ENCODE results near the gene VMP1. TPM values are rescaled to one million over a fixed set of nuclear protein-coding genes. Genes with fewer than 3 reads are reported as not detected.

VMP1 gene
- total RNA-seq, 2 experiments from 2014 or later, result 29.2 to 38.0 TPM

- H3K4me1 ChIP-seq (ENCODE audit: insufficient read depth, low read length, poor library complexity, severe bottlenecking), result no peaks in the 10 kb centered on the region
- H3K4me2 ChIP-seq (ENCODE audit: low read length), result no peak overlapping the region
- DNase-seq (ENCODE audit: low spot score), result no peak
- CTCF ChIA-PET (ENCODE audit: unreplicated experiment), result no interaction called here
- H4K20me1 ChIP-seq (ENCODE audit: insufficient read depth, low read length), result no peaks in the 10 kb centered on the region
- no peak overlapping the region for H2AFZ ChIP-seq (ENCODE audit: low read length)
- no peaks in the 10 kb centered on the region for H3K79me2 ChIP-seq (ENCODE audit: insufficient read depth, low read depth, low read length)
- no peak overlapping the region for H3K4me3 ChIP-seq (ENCODE audit: low read depth, low read length, poor library complexity, severe bottlenecking)
- intact Hi-C loops (cut with micrococcal nuclease; ENCODE audit: unreplicated experiment), result no loop called here
- no peaks in the 10 kb centered on the region for H3K9me2 ChIP-seq (ENCODE audit: insufficient read depth, low read length)
- TF ChIP-seq, protein P1, sequence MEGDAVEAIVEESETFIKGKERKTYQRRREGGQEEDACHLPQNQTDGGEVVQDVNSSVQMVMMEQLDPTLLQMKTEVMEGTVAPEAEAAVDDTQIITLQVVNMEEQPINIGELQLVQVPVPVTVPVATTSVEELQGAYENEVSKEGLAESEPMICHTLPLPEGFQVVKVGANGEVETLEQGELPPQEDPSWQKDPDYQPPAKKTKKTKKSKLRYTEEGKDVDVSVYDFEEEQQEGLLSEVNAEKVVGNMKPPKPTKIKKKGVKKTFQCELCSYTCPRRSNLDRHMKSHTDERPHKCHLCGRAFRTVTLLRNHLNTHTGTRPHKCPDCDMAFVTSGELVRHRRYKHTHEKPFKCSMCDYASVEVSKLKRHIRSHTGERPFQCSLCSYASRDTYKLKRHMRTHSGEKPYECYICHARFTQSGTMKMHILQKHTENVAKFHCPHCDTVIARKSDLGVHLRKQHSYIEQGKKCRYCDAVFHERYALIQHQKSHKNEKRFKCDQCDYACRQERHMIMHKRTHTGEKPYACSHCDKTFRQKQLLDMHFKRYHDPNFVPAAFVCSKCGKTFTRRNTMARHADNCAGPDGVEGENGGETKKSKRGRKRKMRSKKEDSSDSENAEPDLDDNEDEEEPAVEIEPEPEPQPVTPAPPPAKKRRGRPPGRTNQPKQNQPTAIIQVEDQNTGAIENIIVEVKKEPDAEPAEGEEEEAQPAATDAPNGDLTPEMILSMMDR (conservative IDR thresholded peaks at IDR 0.05; ENCODE audit: low read length), result no peak
- TF ChIP-seq EZH2phosphoT487 (IDR thresholded peaks at IDR 0.05; ENCODE audit: borderline replicate concordance, low read depth, low read length), result no peak
- H3K36me3 ChIP-seq (ENCODE audit: insufficient read depth, low read length), result peaks cover 36% of the 10 kb centered on the region
- POLR2A ChIA-PET, result interaction anchor here (0.9 kb wide), 1 partner anchor 12 kb away, joined by 3 read pairs; no protein-coding TSS in a partner anchor
- H3K9me3 ChIP-seq (ENCODE audit: low read length), result no peaks in the 10 kb centered on the region
- no TSS peak for BruUV-seq (replicated peaks)
- no peak overlapping the region for H3K27ac ChIP-seq (ENCODE audit: low read depth, low read length, poor library complexity, severe bottlenecking)
Measured at GRCh38 chr17:59815965-59816364, 108.5 kb downstream of the VMP1 start.

DNA sequence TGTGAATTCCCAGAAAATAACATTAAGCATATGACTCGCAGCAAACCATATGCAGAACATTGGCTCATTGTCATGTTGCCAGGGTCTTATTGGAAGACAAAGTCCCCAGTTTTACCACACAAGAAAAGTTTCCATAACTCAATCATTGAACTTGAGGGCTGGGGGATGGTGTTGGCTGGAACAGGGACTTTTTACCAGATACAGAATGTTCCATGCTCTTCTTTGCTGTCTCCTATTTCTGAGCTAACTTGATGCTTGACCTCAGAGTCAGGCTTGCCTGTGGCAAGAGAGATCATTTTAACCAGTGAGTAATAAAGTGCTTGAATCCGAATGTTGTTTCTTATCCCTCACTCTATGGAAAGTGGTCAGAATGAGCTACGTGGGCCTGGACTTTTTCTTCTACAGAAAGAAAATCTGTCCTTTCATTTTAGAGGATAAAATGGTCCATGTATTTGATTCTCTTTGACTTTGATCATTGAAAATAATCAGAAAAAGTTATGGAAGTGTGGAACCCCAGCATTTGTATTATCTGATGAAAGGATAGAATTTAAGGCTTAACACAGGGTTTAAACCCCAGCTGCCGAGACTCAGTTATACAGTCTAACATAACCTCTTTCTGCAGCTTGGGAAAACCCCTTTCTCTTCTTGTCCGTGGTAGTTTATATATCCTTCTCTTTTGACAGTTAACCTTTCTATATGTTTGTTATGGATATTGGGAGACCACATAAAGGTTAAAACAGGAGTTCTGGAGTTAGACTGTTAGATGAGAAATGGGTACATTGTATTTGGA is 118.3 kb downstream of the VMP1 start:
- peak overlapping the region; percentile 48 for H3K4me2 ChIP-seq (ENCODE audit: low read length)

More for the DNA sequence above, 118.3 kb downstream of the VMP1 start:
- Histone ChIP-seq H3K36me3 (ENCODE audit: insufficient read depth, low read length) (no peaks in the 10 kb centered on the region), H3K4me1 (ENCODE audit: insufficient read depth, low read length, poor library complexity, severe bottlenecking) (peaks cover 54% of the 10 kb centered on the region), H3K9me3 (ENCODE audit: low read length) (no peaks in the 10 kb centered on the region), H3K79me2 (ENCODE audit: insufficient read depth, low read depth, low read length) (peaks cover 7% of the 10 kb centered on the region; the same call in 1 of the 2 replicates), H3K9me2 (ENCODE audit: insufficient read depth, low read length) (no peaks in the 10 kb centered on the region), H4K20me1 (ENCODE audit: insufficient read depth, low read length) (no peaks in the 10 kb centered on the region), H2AFZ (ENCODE audit: low read length) (no peak overlapping the region), H3K27ac (ENCODE audit: low read depth, low read length, poor library complexity, severe bottlenecking) (no peak overlapping the region), H3K4me3 (ENCODE audit: low read depth, low read length, poor library complexity, severe bottlenecking) (no peak overlapping the region)
- no peak for DNase-seq (ENCODE audit: low spot score)
- TF ChIP-seq, protein P1 (conservative IDR thresholded peaks at IDR 0.05; ENCODE audit: low read length), result no peak
- no peak for TF ChIP-seq EZH2phosphoT487 (IDR thresholded peaks at IDR 0.05; ENCODE audit: borderline replicate concordance, low read depth, low read length)
- ChIA-PET CTCF (ENCODE audit: unreplicated experiment) (no interaction called here), POLR2A (interaction anchor here (0.5 kb wide), 1 partner anchor 31 kb away, joined by 4 read pairs; no protein-coding TSS in a partner anchor)
- TSS peak; percentile 19 for BruUV-seq (replicated peaks)
- intact Hi-C loops (cut with micrococcal nuclease; ENCODE audit: unreplicated experiment), result no loop called here

Data from OCI-LY7 (cell line).